ENCODE results near the gene SLC22A13.
"Not testable (repeated sequence)": the region's sequence is repeated elsewhere in the genome, so short reads cannot be mapped to it uniquely, and the experiment has no call there.

The SLC22A13 gene

DNA sequence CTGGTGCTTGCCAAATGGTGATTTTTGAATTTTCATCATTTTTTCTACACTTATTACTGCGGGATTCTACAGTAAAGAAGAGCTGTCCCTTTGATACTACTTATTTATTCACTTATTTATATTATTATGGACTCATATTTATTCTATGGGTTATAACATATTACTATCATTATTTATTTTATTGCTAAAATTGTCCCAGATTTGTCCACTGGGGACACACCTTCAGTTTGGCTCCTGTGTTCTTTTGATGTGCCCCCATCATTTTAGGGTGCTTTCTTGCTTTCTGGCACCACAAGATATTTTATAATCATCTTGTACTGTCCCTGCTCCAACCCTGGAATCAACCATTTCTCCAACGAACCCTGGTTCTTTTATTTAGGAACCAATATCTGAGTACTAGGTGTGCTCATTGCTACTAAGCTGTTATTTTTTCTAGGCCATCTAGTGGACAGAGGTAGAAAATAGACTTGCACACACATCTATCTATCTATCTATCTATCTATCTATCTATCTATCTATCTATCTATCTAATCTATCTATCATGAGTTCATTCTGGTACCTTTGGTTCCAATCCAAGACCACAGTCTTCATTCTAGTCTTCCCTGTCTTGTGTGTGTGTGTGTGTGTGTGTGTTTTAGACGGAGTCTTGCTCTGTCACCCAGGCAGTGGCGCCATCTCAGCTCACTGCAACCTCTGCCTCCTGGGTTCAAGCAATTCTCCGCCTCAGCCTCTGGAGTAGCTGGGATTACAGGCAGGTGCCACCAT, 32.5 kb downstream of the SLC22A13 start:
- FAIRE-seq = no peak
- DNase-seq (ENCODE audit: low spot score) = no peak

GRCh38 chr3:38306941-38307340, 41.3 kb downstream of the SLC22A13 start:
- DNase-seq (ENCODE audit: low spot score) (no peak), FAIRE-seq (no peak)

- DNase-seq (ENCODE audit: low spot score) (no peak), FAIRE-seq (no peak)
Observed at GRCh38 chr3:38307599-38307998, 42.0 kb downstream of the SLC22A13 start.

DNA sequence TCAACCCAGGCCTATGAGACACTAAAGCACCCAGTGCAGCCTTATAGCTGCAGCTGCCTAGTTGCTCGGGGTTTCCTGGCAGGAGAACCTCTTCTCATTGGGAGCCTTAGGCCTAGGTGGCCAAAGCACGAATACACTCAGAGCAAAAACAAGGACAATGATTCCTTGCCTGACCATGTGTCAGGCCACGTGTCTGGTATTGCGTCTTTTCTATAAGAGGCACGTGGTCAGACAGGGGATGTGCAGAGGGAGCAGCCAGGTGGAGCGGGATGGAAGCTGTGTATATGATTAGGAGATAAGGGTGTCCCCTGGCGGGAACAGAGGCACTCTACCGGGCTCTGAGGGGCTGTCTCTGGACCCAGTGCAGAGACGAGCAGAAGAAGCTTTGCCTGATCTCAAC, 42.8 kb downstream of the SLC22A13 start:
- FAIRE-seq (no peak), DNase-seq (ENCODE audit: low spot score) (no peak)

- no peak for FAIRE-seq
- DNase-seq (ENCODE audit: low spot score) = no peak
Observed at GRCh38 chr3:38311476-38311875, 45.9 kb downstream of the SLC22A13 start.

GRCh38 chr3:38311941-38312340, 46.3 kb downstream of the SLC22A13 start:
- no peak for FAIRE-seq

DNA sequence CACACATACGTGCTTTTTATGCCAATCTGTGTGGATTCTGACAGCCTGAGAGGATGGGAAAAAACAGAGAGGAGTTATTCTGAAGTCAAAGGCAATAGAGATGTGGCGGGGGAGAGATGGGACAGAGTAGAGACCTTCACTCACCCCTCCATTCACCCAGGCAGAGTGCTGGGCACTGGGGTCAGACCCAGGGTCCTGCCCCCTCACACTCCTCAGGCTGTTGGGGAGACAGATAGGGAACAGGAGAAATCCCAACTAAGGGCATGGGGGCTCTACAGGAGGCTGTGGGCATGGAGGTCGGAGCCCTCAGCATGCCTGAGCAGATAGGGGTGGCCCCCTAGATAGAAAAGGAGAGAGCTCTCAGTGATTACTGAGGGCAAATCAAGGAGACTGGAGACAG, 46.7 kb downstream of the SLC22A13 start:
- DNase-seq (ENCODE audit: low spot score) = no peak
- FAIRE-seq = no peak

More at GRCh38 chr3:38311941-38312340, 46.3 kb downstream of the SLC22A13 start:
- DNase-seq (ENCODE audit: low spot score) = no peak

DNA sequence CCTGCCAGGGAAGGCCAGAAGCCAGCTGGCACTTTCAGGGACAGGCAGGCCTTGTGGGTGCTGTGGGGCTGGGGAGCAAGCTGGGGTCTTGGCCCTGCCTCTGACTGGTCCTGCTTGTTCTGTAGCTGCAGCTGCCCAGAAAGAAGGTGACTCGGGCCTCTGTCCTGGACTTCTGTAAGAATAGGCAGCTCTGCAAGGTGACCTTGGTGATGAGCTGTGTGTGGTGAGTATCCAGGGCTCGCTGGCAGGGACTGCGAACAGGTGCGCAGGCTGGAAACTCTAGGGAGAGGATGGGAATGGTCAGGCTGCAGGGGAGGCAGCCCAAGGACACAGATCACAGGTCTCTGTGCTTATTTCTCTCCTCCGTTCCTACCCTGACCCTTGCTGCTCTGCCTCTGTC, 47.7 kb downstream of the SLC22A13 start:
- FAIRE-seq = no peak
- DNase-seq (ENCODE audit: low spot score) = no peak

- FAIRE-seq = no peak
- no peak for DNase-seq (ENCODE audit: low spot score)
Observed at GRCh38 chr3:38313695-38314094, 48.1 kb downstream of the SLC22A13 start.

GRCh38 chr3:38314112-38314763, 48.6 kb downstream of the SLC22A13 start:
- no peak for FAIRE-seq

DNA sequence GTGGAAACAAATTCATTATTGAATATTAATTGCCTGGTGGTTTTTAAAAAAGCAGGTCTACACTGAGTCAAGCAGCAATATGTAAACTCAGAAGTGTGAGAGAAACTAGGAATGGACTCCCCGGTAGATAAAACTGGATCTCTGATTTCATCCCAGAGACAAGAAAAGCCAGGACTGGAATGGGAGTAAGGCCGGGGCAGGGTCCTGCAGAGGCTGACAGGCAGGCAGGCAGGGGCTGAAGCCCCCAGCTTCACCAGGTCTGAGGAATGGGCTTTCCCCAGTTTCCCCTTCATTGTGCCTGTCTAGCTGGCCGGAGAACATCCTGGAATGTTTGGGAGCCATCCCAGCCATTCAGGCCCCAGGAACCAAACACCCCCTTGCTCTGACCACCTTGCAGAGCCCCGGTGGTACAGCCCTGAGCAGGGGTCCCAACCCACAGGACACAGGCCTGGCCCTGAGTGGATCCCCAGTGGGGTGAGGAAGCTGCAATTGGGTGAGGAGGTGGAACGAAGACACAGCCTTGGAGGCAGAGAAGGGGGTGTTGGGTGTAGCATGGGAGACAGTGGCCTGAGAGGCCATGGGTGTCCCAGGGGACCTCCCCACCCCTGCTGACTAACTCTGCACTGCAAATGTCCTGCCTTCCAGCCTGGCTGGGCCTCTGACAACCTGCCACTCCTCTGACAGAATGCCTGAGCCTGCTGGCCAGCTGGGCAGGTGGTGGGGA, 49.3 kb downstream of the SLC22A13 start:
- no peak for FAIRE-seq

More at GRCh38 chr3:38314112-38314763, 48.6 kb downstream of the SLC22A13 start:
- DNase-seq (ENCODE audit: low spot score) = no peak

DNA sequence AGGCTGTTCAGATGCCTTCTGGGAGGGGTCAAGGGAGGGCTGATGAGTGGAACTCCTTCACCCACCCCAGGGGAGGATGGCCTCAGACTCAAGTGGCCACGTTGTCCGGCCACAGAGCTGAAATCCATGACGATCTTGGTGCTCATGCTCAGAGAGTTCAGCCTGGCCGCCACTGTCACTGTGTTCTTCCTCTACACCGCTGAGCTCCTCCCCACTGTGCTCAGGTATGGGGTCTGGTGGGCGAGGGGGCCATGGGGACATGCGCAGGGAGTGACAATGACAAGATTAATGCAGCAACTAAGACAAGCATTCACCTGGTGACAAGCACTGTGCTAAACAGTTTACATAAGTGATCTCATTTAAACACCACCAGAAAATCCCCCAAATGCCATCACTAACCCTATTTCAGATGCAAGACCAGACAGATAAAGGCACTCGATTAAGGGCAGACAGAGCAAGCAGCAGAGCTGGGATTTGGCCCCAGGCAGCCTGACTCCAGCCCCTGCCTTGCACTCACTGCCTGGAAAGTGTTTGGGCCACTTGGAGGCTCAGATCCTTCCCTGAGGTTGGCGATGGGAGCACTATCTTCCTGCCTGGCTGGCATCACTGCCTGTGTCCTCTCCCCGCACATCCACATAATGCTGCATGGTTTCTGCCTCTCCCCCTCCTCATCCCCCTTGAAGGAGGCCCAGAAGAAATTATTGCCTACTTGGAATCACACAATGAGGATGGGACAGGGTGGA, 50.0 kb downstream of the SLC22A13 start:
- no peak for FAIRE-seq
- no peak for DNase-seq (ENCODE audit: low spot score)

More for the DNA sequence above, 49.3 kb downstream of the SLC22A13 start:
- DNase-seq (ENCODE audit: low spot score) = no peak

DNA sequence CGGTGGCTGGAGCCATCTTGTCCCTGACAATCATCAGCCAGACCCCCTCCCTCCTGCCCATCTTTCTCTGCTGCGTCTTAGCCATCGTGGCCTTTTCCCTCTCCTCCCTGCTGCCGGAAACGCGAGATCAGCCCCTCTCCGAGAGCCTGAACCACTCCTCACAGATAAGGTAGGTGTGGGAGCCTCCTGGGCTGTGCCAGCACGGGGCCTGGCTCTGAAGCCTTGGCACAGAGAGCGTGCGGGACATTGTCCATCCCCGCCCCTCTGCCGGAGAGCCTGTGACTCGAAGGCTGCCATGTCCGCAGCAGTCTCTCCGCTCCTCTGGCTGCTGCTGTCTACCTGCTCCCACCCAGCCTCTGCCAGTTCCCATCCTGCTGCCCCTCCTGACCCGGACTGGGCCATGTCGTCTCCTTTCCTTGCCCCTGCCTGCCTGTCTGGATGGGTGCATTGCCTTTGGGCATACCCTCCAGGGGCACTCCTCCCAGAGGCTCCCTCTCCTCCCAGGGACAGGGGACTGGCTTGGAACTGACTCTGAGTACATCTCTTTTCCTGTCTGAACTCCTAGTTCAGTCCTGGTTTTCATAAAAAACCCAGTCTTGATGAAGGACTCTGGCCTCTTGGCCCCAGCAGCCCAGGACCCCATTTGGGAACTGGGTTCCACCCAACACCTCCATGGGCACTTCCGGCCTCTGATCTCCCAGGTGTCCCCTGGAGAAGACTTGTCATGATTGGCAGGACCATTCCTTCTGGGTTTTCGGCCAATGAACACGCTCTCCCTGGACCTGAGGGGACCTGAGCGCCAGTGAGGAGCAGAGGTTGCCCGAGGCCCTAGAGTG, 51.0 kb downstream of the SLC22A13 start:
- no peak for FAIRE-seq
- no peak for DNase-seq (ENCODE audit: low spot score)

DNA sequence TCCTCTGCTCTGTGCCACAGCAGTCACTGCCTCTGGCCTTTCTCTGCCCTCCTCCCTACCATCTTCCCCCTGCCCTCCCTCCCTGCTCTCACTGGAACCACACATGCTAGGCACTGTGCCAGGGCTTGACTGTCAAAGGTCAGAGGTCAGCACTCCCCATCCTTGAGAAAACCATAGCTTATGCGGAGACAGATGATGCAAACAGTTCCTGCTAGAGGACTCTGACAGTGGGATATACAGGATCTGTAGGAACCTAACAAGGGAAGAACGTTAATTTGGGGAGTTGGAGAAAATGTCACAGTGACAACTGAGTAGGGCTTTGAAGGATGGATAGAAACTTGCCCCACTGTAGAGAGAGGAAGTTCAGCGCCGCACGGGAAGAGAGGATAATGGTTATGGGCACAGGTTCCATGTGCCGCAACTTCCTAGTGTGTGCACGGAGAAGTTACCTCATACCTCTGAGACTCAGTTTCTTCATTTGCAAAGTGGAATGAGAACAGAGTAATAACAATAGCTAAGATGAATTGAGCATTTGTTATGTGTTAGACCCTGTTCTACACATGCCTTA, 51.7 kb downstream of the SLC22A13 start:
- FAIRE-seq (no peak), DNase-seq (ENCODE audit: low spot score) (no peak)

DNA sequence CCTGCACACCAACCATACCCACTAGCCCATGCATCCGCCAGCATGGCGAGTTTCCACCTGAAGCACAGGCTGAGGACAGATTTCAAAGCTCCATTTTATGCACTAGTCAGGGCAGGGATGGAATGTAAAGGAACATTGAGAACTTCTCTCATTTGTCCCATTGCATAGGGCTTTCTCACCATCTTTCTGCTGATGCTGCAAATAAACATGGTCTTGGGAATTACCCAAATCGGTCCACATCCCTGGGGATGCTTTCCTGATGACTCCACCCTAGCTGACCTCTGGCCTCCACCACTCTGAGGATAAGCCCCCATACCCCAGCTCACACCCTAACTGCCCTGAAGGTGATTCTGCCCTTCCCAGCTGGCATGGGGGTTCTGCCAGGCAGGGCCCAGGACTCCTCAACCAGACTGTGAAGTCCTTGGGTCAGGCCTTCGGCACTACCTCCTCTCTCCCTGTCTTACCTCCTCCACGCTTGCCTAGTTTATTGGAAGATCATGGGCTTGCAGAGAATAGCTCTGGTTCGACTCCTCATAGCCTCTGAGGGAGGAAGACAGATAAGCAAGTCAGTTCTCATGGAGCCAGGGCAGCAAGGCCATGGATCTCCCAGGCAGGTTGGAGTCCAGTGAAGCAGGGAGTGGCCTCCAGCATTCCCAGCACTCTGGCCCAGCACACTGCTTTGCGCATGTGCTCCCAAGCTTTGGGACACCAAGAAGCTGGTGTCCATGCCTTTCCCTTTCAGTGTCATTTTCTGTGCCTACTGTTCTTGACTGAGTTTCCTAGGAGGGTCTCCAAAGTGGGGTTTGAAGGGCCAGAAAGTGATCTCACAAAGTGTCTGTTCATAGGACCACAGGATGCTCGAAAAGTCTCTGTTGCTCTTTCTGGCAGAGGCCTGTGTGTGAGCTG, 53.4 kb downstream of the SLC22A13 start:
- no peak for FAIRE-seq
- no peak for DNase-seq (ENCODE audit: low spot score)

DNA sequence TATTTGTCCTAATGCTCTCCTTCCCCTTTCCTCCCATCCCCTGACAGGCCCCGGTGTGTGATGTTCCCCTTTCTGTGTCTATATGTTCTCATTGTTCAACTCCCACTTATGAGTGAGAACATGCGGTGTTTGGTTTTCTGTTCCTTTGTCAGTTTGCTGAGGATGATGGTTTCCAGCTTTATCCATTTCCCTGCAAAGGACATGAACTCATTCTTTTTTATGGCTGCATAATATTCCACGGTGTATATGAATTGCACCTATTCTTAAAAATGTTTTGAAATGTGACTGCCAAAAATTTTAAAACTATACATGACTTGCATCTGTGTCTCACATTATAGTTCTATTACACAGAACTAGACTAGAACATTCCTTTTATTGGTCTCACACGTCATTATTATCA, 55.0 kb downstream of the SLC22A13 start:
- DNase-seq (ENCODE audit: low spot score); FAIRE-seq: not testable (repeated sequence)

DNA sequence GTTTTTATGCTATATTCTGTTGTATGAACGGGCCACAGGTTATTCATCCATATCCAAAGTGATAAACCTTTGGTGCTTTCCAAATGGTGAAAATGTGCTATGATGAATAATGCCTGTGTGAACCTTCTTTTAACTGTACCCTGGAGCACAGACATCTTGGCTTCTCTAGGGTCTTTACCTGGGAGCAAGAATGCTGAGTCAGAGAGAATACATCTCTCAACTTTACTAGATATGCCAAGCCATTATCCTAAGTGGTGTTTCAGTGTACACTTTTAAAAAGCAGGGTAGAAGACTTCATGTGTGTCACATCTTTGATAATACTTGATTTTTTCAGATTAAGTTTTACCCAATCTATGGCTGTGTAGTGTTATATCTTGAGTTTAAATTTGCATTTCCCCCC, 57.4 kb downstream of the SLC22A13 start:
- FAIRE-seq (no peak), DNase-seq (ENCODE audit: low spot score) (no peak)

DNA sequence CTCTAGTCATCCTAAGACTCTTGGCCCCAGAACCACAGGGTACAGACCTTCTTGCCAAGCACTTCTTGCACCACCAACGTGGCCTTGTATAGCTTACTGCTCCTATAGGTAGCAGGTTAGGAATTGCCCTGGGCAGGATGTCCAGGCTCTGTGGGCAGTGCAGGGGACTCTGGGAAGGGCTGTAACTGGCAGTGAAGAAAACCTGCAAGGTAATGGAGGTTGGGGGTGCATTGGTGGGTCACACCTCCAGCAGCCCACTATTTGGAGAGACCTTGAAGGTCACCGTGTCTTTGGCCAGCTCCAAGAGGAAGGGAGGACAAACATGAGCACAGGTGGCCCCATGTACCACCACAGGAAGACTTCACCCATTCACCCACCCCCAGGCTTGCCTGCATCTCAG, 59.6 kb downstream of the SLC22A13 start:
- DNase-seq (ENCODE audit: low spot score) = no peak
- FAIRE-seq = no peak

DNA sequence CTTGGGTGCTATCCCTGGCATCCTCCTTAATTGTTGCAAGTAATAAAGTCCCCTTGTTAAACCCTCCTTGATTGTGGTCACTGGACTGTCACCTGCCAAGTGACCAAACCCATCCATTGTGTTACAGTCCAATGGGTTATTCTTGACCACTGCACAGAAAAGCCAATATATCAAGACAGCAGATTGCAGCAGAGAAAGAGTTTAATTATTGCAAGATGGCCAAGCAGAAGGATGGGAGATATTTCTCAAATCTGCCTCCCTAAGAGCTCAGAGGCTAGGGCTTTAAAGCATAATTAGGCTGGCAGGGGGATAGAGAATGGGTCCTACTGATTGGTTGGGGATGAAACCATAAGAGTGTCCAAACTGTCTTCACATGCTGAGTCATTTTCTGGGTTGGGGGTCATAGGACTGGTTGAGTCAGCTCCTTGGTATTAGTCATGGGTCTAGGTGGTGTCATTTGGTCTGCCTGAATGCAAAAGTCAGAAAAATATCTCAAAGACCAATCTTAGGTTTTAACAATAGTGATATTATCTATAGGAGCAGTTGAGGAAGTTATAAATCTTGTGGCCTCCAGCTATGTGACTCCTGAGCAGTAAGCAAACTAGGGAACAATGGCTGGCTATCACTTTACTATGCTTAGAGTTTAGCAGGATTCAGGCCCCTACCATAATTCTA, 61.9 kb downstream of the SLC22A13 start:
- FAIRE-seq (no peak), DNase-seq (ENCODE audit: low spot score) (peak; percentile 49)
